SU-DHL-6 (cell line): ENCODE data around the gene ENOX2.
"Not testable (repeated sequence)": the region's sequence is repeated elsewhere in the genome, so short reads cannot be mapped to it uniquely, and the experiment has no call there.

Source experiments
- H2AFZ ChIP-seq: fragments of 200-600 bp; sonication (generic); 2 replicates; pipeline ENCODE4 v1.6.1; 2014; ENCODE audit warnings: low read depth, mild to moderate bottlenecking, moderate library complexity, mixed read lengths, antibody characterized with exemption, low read length; ENCODE audit not compliant: severe bottlenecking
- H3F3A ChIP-seq: fragments of 200-600 bp; shearing (Covaris generic); 2 replicates; pipeline ENCODE4 v1.6.0; 2016; ENCODE audit warnings: antibody characterized with exemption, mild to moderate bottlenecking; ENCODE audit not compliant: insufficient read depth
- H3K27ac ChIP-seq: fragments of 200-600 bp; sonication (generic); 2 replicates; pipeline ENCODE4 v1.5.1; 2016; ENCODE audit warnings: low read depth, mild to moderate bottlenecking, low read length, moderate library complexity, mixed read lengths
- H3K27me3 ChIP-seq: fragments of 200-600 bp; sonication (generic), shearing (Covaris generic); 2 replicates; pipeline ENCODE4 v1.6.0; 2014; ENCODE audit warnings: mild to moderate bottlenecking, low read length
- H3K36me3 ChIP-seq: fragments of 200-600 bp; sonication (generic); 2 replicates; pipeline ENCODE4 v1.6.1; 2014; ENCODE audit warnings: mild to moderate bottlenecking, low read length, mixed read lengths
- H3K4me2 ChIP-seq: fragments of 300-600, 200-600 bp; shearing (Covaris generic), sonication (generic); 2 replicates; pipeline ENCODE4 v1.6.0; 2014; ENCODE audit warnings: low read length, low read depth, mild to moderate bottlenecking; ENCODE audit not compliant: poor library complexity, severe bottlenecking
- H3K4me3 ChIP-seq: fragments of 200-600 bp; sonication (generic); 2 replicates; pipeline ENCODE4 v1.5.1; 2014; ENCODE audit warnings: antibody characterized with exemption, low read length, mild to moderate bottlenecking, mixed read lengths; ENCODE audit not compliant: insufficient read depth, poor library complexity, severe bottlenecking
- H3K79me2 ChIP-seq: fragments of 200-600 bp; sonication (generic); 2 replicates; pipeline ENCODE4 v1.6.1; 2014; ENCODE audit warnings: mild to moderate bottlenecking, low read length, moderate library complexity; ENCODE audit not compliant: insufficient read depth
- H3K9ac ChIP-seq: fragments of 200-600 bp; sonication (generic); 2 replicates; pipeline ENCODE4 v1.7.0; 2014; ENCODE audit warnings: mild to moderate bottlenecking, low read length
- H3K9me2 ChIP-seq: fragments of 200-600 bp; sonication (generic); replicated peaks from 2 replicates; pipeline ENCODE4 v1.6.1; 2014; ENCODE audit warnings: low read length; ENCODE audit not compliant: insufficient read depth
- H3K9me3 ChIP-seq: fragments of 200-600 bp; sonication (generic); 2 replicates; pipeline ENCODE4 v1.6.1; 2014; ENCODE audit warnings: low read length, mixed read lengths; ENCODE audit not compliant: insufficient read depth
- H4K20me1 ChIP-seq: fragments of 200-600 bp; sonication (generic); 2 replicates; pipeline ENCODE4 v1.6.1; 2014; ENCODE audit warnings: low read depth, mild to moderate bottlenecking, antibody characterized with exemption, low read length, moderate library complexity, mixed read lengths
- EZH2phosphoT487 ChIP-seq: fragments of 200-600 bp; sonication (generic), shearing (Covaris generic); conservative IDR thresholded peaks from 2 replicates; pipeline ENCODE4 v1.6.1; 2018; ENCODE audit warnings: mild to moderate bottlenecking, antibody characterized with exemption, low read length, moderate library complexity, mixed read lengths
- TF ChIP-seq, protein P1 (sequence below): fragments of 200-600 bp; sonication (generic); IDR thresholded peaks from one replicate; pipeline ENCODE4 v1.5.1; 2017; ENCODE audit warnings: antibody characterized with exemption, mild to moderate bottlenecking, low read length, moderate library complexity; ENCODE audit not compliant: insufficient read depth, poor library complexity, severe bottlenecking

Gene ENOX2

DNA sequence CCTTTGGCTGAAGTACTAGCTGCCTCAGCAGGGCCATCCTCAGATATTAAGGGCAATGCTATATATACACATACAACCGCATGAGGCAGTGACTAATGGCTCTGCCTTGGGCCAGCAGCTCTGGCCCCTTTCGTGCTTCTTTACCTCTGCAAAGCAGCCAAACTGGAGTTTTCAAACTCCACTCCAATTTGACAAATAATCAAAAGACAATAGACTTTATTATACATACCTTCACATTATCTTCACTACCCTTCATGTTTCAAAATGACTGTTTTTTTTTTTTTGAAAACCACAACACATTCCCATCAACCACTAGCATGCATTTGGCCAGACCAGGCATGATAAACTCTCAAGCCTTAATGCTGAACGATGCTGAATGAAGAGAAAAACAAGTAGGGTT, 187.7 kb downstream of the ENOX2 start:
- Histone ChIP-seq H3K9ac (no peak overlapping the region), H4K20me1 (no peaks in the 10 kb centered on the region), H3K27ac (no peak overlapping the region), H3K4me3 (no peak overlapping the region), H3K79me2 (no peaks in the 10 kb centered on the region), H3K9me3 (no peaks in the 10 kb centered on the region), H3K36me3 (no peaks in the 10 kb centered on the region), H3K9me2 (no peaks in the 10 kb centered on the region), H3K4me2 (no peak overlapping the region), H3K27me3 (no peaks in the 10 kb centered on the region), H2AFZ (no peak overlapping the region), H3F3A (no peaks in the 10 kb centered on the region)
- TF ChIP-seq EZH2phosphoT487: no peak
- TF ChIP-seq, protein P1, sequence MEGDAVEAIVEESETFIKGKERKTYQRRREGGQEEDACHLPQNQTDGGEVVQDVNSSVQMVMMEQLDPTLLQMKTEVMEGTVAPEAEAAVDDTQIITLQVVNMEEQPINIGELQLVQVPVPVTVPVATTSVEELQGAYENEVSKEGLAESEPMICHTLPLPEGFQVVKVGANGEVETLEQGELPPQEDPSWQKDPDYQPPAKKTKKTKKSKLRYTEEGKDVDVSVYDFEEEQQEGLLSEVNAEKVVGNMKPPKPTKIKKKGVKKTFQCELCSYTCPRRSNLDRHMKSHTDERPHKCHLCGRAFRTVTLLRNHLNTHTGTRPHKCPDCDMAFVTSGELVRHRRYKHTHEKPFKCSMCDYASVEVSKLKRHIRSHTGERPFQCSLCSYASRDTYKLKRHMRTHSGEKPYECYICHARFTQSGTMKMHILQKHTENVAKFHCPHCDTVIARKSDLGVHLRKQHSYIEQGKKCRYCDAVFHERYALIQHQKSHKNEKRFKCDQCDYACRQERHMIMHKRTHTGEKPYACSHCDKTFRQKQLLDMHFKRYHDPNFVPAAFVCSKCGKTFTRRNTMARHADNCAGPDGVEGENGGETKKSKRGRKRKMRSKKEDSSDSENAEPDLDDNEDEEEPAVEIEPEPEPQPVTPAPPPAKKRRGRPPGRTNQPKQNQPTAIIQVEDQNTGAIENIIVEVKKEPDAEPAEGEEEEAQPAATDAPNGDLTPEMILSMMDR: no peak

DNA sequence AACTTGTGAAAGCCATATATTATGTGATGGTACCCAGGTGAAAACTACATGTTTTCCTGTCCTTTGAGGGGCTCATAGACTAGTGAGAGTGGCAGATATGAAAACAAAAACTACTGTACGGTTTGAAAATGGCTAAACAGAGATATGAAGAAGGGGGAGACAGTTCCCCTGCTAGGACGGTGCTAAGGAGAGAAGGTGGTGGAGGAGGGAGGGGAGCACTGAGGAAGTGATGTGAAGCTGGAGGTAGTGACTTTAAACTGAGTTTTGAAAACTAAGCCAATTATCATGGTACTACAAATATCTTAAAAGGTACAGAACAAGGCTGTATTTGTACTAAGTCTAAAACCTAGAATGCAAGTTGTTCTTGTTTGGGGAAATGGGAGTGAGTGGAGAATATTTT, 188.3 kb downstream of the ENOX2 start:
- H3K9me2 ChIP-seq: no peaks in the 10 kb centered on the region
- no peaks in the 10 kb centered on the region for H3K9me3 ChIP-seq
- no peaks in the 10 kb centered on the region for H3F3A ChIP-seq
- no peaks in the 10 kb centered on the region for H3K79me2 ChIP-seq
- H2AFZ ChIP-seq: no peak overlapping the region
- TF ChIP-seq EZH2phosphoT487: no peak
- TF ChIP-seq, protein P1: no peak
- no peaks in the 10 kb centered on the region for H4K20me1 ChIP-seq
- no peaks in the 10 kb centered on the region for H3K36me3 ChIP-seq
- H3K4me3 ChIP-seq: no peak overlapping the region
- no peak overlapping the region for H3K27ac ChIP-seq
- no peak overlapping the region for H3K4me2 ChIP-seq
- no peaks in the 10 kb centered on the region for H3K27me3 ChIP-seq
- no peak overlapping the region for H3K9ac ChIP-seq

DNA sequence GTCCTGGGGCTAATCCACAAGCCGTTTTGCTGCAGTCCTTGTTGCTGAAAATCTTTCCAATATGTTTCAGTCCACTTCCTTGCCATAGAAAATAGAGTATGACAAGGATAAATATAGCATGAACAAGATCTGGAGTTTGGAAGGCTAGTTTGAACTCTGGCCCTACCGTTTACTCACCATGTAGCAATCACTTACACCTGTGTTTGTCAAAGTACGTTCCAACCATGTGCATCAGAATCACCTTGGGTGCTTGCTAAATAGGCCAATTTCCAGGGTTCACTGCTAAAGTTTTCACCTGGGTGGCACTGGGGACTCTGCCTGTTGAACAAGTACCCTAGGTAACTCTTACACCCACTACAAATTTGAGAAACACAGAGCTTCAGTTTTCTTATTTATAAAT, 188.9 kb downstream of the ENOX2 start:
- TF ChIP-seq, protein P1: no peak
- TF ChIP-seq EZH2phosphoT487: no peak
- no peak overlapping the region for H2AFZ ChIP-seq
- no peak overlapping the region for H3K27ac ChIP-seq
- H3K4me2 ChIP-seq: no peak overlapping the region
- no peaks in the 10 kb centered on the region for H3K27me3 ChIP-seq
- no peak overlapping the region for H3K4me3 ChIP-seq
- no peaks in the 10 kb centered on the region for H3K9me2 ChIP-seq
- no peaks in the 10 kb centered on the region for H4K20me1 ChIP-seq
- H3F3A ChIP-seq: no peaks in the 10 kb centered on the region
- no peak overlapping the region for H3K9ac ChIP-seq
- no peaks in the 10 kb centered on the region for H3K79me2 ChIP-seq
- no peaks in the 10 kb centered on the region for H3K36me3 ChIP-seq
- no peaks in the 10 kb centered on the region for H3K9me3 ChIP-seq

DNA sequence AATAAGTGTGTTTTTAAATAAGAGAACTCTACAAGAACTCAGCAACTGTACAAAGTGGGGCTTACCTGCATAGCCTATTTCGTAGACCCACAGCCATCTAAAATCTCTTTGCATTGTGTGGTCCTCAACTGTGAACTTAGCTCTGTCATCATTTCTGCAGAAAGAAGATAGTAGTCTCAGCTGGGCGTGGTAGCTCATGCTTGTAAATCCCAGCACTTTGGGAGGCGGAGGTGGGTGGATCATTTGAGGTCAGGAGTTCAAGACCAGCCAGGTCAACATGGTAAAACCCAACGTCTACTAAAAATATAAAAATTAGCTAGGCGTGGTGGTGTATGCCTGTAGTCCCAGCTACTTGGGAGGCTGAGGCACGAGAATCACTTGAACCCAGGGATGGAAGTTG, 193.8 kb downstream of the ENOX2 start:
- not testable (repeated sequence) for H3K9me2 ChIP-seq, H3K9ac ChIP-seq, H3K27ac ChIP-seq, H3K27me3 ChIP-seq, H3K36me3 ChIP-seq, H3K79me2 ChIP-seq, H3K4me2 ChIP-seq, H4K20me1 ChIP-seq, H3K9me3 ChIP-seq, H3F3A ChIP-seq, H2AFZ ChIP-seq, H3K4me3 ChIP-seq
